ENCODE data around the gene TMEM156.

DNA sequence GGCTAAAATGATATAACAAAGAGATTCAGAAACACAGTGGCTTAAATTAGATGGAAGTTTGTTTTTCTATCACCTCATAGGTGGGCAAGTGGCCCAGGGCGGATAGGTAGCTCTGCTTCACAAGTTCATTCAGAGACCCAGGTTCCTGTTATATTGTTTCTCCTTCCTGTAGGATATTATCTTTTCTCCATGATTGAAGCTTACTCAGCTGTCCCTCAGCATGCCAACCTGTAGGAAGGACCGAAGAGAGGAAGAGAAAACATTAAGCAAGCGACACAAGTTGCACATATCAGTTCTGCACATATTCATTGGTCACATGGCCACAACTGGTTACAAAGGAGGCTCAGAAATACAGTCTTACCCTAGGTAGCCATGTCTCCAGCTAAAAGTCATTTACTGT, 36.7 kb upstream of the TMEM156 start:
- TF ChIP-seq CTCF (conservative IDR thresholded peaks at IDR 0.05 in 1 of 2, IDR thresholded peaks at IDR 0.05 in 1 of 2; ENCODE audit: low read depth in 1 of 2, low read length in 2 of 2) (no peak), EZH2 (IDR thresholded peaks at IDR 0.05; ENCODE audit: low read length, missing control alignments) (no peak)

All from fibroblast of lung (primary cell).